Fibroblast of skin of left biceps (primary cell): ENCODE results near the gene USP21.

Source experiments
- DNase-seq, 2 experiments: peaks; one replicate each; pipeline ENCODE4 v3.0.0-alpha.2; 2013; ENCODE audit warnings: low read depth in 2 of 2

Gene USP21

GRCh38 chr1:161193561-161194235, 34.4 kb downstream of the USP21 start:
- DNase-seq: no peak

GRCh38 chr1:161195171-161195570, 35.9 kb downstream of the USP21 start:
- no peak for DNase-seq

GRCh38 chr1:161196111-161196510, 36.8 kb downstream of the USP21 start:
- DNase-seq: no peak

GRCh38 chr1:161196521-161197451, 37.5 kb downstream of the USP21 start:
- DNase-seq: peak; percentile 82 to 83

- no peak for DNase-seq
Observed at GRCh38 chr1:161197560-161198193, 38.4 kb downstream of the USP21 start.

- DNase-seq: no peak
Observed at GRCh38 chr1:161198194-161198896, 39.0 kb downstream of the USP21 start.

- peak; percentile 91 to 93 for DNase-seq
Observed at GRCh38 chr1:161198897-161199431, 39.7 kb downstream of the USP21 start, which contains the start of gene ADAMTS4. Gene ADAMTS4 (minus strand): TSS chr1:161199054. CDS start chr1:161198627, 427 bp downstream.

GRCh38 chr1:161199506-161200139, 40.3 kb downstream of the USP21 start:
- no peak for DNase-seq

GRCh38 chr1:161200421-161200991, 41.2 kb downstream of the USP21 start:
- no peak for DNase-seq

- no peak for DNase-seq
Observed at GRCh38 chr1:161200992-161201835, 41.9 kb downstream of the USP21 start.

- DNase-seq: peak; percentile 97
Observed at GRCh38 chr1:161201836-161202712, 42.8 kb downstream of the USP21 start, which contains the start of gene NDUFS2. Gene NDUFS2 (plus strand): TSS chr1:161202367. CDS start chr1:161202386, 19 bp downstream.

GRCh38 chr1:161206411-161207140, 47.3 kb downstream of the USP21 start:
- no peak for DNase-seq

GRCh38 chr1:161207173-161207572, 47.9 kb downstream of the USP21 start:
- no peak for DNase-seq

- no peak for DNase-seq
Observed at GRCh38 chr1:161209790-161210409, 50.6 kb downstream of the USP21 start.

GRCh38 chr1:161214369-161214768, 55.1 kb downstream of the USP21 start:
- no peak for DNase-seq

- DNase-seq: no peak
Observed at GRCh38 chr1:161215076-161215475, 55.8 kb downstream of the USP21 start, which contains the start of gene FCER1G. Gene FCER1G (plus strand): TSS chr1:161215295. CDS start chr1:161215322, 27 bp downstream.
